SHP77 treated with DMSO at 0.1 percent for 48 hours (cell line): ENCODE data around the gene SLC43A3.

ENCODE experiments used
- DNase-seq: peaks from one replicate; lab custom pipeline; 2025; lab: John Stamatoyannopoulos, UW

Gene SLC43A3

GRCh38 chr11:57357310-57357709 lies 69.6 kb downstream of the SLC43A3 start:
- no peak for DNase-seq
